COLO668 (cell line): Measurements from ENCODE around the gene ZNF462.
"Not testable (repeated sequence)": the region's sequence is repeated elsewhere in the genome, so short reads cannot be mapped to it uniquely, and the experiment has no call there.

Experiments used
- DNase-seq: peaks from one replicate; lab custom pipeline; 2025; ENCODE audit not compliant: unreplicated experiment; lab: John Stamatoyannopoulos, UW

Gene ZNF462

DNA sequence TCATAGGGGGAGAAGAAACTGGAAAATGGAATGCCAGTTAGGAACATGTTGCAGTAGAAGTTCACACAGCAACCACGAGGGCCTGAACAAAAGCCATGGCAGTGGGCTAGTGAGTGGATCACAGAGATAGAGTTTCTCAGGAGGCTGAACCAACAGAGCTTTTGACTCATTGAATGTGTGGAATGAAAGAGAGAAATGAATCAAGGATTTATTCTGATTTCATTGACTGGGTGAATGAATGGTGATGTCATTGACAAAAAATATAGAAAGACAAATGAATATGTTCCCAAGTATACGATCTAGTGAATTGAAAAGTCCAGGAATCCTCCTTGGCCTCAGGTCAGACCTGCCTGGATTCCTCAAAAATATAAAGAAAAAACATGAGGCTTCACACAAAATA is 99.2 kb downstream of the ZNF462 start:
- DNase-seq, result no peak

GRCh38 chr9:106962615-106963363 is 99.8 kb downstream of the ZNF462 start:
- no peak for DNase-seq

GRCh38 chr9:106963684-106964083 is 100.7 kb downstream of the ZNF462 start:
- no peak for DNase-seq

GRCh38 chr9:106964329-106964728 is 101.4 kb downstream of the ZNF462 start:
- DNase-seq, result no peak

DNA sequence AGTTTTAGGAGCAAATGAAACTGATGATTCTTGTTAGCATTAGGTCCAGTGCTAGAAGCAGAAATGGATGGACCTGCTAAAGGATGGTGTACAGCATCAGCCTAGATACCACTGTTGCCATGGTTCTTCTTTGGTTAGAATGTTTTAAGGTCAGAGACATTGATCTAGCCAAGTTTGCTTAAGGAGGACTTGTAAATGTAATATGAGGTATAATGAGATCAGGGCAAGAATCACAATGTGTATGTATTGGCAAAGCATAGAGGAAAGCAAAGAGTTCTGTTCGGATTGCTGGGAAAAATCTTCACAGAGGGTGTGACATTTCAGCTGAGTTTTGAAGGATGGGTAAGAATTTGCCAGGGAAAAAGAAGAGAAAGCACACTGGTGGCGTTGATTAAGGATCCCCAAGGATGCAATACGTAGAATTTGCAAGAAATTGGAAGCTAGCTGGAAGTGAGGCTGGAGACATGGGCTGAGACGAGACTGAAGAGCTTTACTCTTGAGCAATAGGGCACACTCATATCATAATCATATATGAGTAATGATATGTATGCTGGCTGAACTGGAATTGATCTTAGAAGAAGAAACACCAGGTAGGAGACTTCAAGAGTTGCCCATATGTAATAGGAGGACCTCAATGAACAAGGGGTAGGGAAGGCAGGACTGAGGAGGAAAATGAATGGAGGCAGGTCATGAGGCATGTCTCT is 102.0 kb downstream of the ZNF462 start:
- no peak for DNase-seq

DNA sequence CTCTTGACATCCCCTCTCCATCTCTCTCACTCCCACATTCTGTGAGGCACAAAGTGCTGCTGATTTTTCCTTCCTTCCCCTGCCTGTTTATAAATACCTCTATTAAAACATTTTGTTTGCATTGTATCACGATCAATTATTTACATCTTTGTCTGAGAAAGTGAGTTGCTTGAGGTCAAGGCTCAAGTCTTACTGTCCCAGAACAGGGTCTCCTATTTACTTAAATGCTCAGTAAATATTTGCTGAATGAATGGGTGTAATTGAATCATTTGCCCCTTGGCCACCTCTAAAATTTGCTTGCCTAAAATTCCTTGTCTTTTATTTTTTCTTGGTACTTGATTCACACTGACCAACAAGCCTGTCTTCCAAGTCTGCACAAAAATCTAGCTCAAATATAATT is 103.5 kb downstream of the ZNF462 start:
- DNase-seq, result no peak

- DNase-seq, result peak; percentile 8
These were observed 106.7 kb downstream of the ZNF462 start for GRCh38 chr9:106969696-106970095.

DNA sequence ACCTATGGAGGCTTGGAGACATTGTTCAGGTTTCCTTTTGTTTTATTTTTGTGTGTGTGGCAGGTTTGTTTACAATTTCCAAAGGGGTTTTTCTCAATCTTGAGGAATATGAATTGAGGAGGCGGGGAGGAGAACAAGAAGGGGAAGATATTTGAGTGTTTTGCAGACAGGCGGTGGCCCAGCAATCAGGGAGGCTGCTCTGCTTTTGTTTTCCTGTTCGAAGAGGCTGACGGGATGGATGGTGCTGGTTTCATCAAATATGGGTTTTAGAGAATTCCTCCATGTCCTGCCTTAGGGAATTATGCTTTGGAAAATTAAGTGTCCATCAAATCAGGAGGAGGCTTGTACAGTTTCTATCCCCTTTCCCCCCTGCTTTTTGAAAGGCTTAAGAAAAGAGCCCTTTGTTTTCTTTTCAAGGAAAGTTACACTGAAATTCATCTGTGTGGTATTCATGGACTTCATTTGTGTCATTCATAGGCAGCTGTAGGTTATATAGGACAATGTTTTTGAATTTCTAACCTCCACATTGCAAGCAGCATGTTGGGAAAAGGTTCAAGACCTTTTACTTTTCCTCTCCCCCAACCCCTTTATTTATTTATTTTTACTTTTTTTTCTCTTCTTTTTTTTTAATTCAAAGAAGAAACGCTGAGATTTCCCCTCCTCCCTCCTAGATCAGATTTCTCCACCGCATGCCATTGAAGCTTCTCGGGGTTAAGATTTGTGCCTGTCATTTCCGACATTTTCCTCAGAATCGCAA is 107.4 kb downstream of the ZNF462 start:
- DNase-seq, result no peak

DNA sequence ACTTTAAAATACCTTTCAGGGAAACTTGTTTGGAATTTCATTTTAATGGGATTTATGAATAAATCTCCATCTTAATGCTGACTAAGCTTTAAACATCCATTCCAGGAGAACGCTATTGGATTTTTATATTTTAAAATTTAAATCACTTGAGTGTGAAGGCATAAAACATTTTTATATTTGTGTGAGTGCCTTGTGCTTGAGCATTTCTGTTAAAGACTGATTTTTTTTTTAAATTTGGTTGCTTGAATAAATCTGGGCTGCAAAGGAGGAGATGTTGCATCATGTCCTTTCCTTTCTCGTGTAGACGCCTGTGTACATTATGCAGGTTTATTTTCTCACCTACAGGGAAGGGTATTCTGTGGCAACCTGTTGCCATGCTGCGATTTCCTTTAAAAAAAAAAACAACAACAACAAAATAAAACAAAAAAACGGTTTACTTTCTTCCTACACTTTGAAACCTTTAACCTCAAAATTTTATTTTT is 108.1 kb downstream of the ZNF462 start:
- DNase-seq, result no peak

DNA sequence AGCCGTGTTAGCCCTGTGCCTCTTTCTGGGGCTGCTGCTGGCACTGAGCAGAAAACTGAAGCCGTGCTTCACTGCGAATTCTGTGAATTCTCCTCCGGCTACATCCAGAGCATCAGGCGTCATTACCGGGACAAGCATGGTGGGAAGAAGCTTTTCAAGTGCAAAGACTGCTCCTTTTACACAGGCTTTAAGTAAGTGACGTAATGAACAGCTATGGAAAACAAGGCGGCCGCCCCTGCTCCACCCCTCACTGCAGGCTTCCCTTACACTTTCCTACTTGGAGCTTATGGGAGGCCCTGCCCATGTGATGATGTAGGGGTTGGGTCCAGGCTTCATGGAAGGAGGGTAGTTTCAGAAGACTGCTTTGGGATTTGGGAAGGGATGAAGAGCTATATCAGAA is 109.1 kb downstream of the ZNF462 start:
- DNase-seq, result no peak

DNA sequence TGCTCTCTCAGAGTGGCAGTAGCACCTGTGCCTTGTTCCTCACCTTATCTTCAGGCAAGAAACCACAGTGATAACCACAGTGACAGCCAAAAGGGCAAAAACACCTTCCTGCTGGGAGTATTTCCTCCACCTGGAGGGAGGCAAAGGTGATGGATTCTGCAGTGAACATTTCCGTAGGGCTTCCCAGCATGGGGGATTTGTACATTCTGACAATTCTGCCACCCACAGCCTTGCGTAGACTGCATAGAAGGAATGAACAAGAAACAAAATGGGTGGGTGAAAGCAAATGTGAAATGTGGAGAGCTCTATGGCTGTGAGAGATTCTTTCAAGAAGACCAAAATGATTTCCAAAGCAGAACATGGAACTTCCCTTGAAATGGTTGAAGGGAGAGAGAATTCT is 111.4 kb downstream of the ZNF462 start:
- no peak for DNase-seq

DNA sequence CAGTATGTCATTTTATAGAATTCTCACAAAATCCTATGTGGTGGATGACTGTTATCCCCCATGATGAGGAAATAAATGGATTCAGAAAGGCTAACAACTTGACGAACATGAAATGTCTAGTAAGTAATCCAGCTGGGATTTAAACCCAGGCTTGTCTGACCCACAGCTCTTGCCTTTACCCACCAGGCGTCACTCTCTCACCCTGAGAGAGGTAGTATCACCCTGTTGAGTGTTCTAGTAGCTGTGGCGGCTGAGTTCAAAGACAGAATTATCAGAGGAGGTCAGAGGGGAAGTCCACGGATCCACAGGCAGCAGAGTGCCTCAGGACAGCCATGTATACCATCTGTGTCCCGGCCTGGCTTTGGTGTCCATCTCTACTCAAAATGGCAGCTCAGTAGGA is 113.8 kb downstream of the ZNF462 start:
- no peak for DNase-seq

- no peak for DNase-seq
These were observed 117.7 kb downstream of the ZNF462 start for GRCh38 chr9:106980551-106981101.

DNA sequence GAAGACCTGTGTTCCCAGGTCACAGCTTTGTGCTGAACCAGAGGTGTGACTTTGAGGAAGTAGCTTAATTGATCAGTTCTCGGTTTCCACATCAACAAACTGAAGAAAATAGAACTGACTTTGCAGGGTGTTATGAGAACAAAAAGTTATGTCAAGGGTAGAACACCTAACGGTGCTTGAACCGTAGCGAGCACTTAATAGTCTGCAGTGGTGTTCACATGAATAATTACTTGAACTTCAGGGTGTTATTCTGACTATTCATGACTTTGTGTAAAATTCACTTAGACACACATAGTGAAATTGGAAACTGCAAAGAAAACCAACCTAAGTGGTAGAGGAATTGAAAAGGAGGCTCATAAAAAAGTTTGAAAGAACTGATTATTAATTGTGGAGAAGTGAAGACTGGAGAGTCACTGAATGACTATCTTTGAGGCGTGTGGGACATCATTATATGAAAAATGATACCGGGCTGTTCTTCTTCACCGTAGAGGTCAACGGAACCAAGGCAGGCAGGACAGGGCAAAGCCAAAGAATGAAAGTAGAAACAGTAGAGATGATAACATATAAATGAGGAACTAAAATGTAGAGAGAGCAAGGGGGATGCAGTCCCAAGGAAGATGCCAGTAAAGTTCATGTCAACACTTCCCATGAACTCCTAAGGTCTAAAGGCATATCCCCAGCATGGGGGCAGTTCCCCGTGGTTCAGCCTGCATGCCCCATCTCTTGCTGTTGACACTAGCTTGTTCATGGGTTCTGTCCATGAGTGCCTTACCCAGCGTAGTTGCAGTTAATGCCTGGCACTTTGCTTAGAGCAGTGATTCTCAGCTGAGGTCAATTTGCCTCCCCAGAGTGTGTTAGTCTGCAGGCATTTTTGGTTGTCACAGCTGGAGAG is 118.7 kb downstream of the ZNF462 start:
- no peak for DNase-seq

DNA sequence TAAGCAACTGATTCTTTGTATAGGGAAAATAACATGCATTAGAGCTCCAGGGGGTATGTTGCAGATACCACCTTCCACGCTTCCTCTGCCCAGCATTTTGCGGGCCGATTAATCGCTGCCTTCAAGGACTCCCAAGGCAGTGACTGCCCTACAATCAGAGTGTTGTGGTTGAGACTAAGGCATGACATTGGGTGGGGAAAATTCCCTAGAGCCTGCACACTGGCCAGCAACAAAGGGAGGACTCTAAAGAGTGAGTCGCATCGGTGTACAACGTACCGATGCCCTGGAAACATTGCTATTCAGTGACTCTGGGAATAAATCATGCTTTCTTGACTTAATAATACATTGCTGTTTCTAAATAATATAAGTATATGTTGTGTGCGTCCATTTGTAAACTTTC is 119.7 kb downstream of the ZNF462 start:
- DNase-seq, result no peak

GRCh38 chr9:106983346-106983745 is 120.4 kb downstream of the ZNF462 start:
- no peak for DNase-seq

DNA sequence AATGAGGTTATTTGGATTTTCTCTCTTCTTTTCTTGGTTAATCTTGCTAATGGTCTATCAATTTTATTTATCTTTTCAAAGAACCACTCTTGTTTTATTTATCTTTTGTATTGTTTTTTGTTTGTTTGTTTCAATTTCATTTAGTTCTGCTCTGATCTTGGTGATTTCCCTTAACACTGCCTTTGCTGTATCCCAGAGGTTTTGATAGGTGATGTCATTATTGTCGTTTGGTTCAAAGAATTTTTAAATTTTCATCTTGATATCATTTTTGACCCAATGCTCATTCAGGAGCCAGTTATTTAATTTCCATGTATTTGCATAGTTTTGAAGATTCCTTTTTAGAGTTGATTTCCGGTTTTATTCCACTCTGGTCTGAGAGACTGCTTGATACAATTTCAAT is 126.9 kb downstream of the ZNF462 start:
- not testable (repeated sequence) for DNase-seq

DNA sequence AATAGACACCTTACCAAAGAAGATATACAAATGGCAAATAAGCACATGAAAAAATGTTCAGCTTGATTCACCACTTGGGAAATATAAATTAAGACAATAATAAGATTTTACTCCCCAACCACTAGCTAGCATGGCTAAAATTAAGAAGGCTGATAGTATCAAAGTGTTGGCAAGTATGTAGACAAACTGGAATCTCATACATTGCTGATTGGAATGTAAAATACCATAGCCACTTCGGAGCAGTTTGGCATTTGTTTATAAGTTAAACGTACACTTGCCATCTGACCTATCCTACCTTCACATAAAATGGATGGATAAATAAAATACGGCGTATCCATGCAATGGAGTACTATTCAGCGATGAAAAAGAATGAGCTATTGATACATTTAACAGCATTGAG is 129.2 kb downstream of the ZNF462 start:
- DNase-seq, result no peak

DNA sequence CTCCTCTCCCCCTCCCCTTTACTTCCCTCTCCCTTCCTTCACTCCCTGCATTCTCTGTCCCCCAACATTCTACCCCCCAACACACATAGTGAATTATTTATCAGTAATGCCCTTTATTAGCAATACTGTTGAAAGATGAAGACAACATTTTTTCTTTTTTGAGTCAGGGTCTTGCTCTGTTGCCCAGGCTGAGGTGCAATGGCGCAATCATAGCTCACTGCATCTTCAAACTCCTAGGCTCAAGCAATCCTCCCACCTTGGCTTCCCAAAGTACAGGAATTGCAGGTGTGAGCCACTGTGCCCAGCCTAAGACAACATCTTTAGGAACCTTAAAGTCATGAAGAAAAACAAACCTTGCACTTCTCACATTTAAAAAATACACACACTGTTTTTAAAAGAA is 130.6 kb downstream of the ZNF462 start:
- no peak for DNase-seq

DNA sequence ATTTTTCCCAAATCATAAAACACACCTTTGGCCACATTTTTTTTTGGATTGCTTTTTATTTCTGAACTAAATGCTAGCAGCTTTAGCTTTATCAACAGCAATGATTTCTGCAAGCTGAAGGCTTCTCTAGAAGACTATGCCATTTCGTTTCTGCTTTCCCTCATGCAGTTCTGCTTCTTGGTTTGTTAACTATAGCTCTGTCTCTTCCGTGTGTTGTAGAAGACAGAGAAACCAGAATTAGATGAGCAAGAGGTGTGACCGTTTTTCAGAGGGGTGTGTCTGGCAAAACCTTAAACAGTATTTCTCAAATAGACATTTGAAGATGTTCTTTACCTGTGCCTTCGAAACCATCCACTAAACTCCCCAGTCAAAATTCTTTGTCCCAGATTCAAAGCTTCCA is 131.5 kb downstream of the ZNF462 start:
- DNase-seq, result no peak

DNA sequence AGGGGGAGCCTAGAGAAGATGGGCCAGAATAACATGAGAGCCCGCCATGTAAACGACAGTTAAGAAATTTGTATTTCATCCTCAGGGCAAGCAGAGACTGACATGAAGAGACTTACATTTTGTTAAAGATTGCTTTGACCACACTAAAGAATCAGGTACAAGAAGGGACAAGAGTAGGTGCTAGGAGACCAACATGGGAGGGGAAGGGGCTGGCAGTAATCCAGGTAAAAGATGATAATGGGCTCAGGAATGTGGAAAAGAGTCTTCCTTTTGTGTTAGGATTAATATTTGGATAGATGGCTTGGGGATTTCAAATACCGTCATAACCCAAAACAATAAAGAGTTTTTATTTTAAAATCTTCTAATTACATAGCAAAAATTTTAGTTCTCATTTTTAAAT is 137.3 kb downstream of the ZNF462 start:
- DNase-seq, result no peak
